NCI-H524 treated with DMSO at 0.1 percent for 48 hours (cell line): ENCODE data around the gene MUS81.

Experiments
- DNase-seq: peaks from one replicate; lab custom pipeline; 2025; lab: John Stamatoyannopoulos, UW

The MUS81 gene

GRCh38 chr11:65892661-65893317 lies 32.6 kb downstream of the MUS81 start:
- DNase-seq, result no peak

GRCh38 chr11:65894034-65894591 lies 33.9 kb downstream of the MUS81 start:
- DNase-seq, result no peak

GRCh38 chr11:65895482-65895981 lies 35.3 kb downstream of the MUS81 start:
- DNase-seq, result no peak

GRCh38 chr11:65896034-65896999 lies 36.1 kb downstream of the MUS81 start:
- DNase-seq, result no peak

GRCh38 chr11:65897020-65897471 lies 36.8 kb downstream of the MUS81 start:
- DNase-seq, result no peak

- DNase-seq, result no peak
These were observed 38.6 kb downstream of the MUS81 start for GRCh38 chr11:65898656-65899355.

- DNase-seq, result no peak
These were observed 39.3 kb downstream of the MUS81 start for GRCh38 chr11:65899356-65900124.

GRCh38 chr11:65900125-65900898 lies 40.1 kb downstream of the MUS81 start, which contains the start of gene FOSL1:
Gene FOSL1, minus strand, starts transcription at chr11:65900388. Its CDS starts 49 bp downstream, at chr11:65900339.
- DNase-seq, result no peak

- DNase-seq, result no peak
These were observed 40.6 kb downstream of the MUS81 start for GRCh38 chr11:65900899-65901180.

GRCh38 chr11:65903068-65903481 lies 42.8 kb downstream of the MUS81 start:
- DNase-seq, result no peak

DNA sequence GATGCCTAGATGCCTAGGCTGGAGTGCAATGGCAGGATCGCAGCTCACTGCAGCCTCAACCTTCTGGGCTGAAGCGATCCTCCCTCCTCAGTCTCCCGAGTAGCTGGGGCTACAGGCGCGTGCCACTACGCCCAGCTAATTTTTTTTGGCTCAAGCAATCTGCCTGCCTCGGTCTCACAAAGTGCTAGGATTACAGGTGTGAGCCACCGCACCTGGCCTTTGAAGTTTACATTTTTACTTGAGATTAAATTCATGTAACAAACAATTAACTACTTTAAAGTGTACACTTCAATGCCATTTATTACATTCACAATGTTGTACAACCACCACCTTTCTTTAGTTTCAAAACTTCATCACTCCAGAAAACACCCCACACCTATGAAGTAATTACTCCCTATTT lies 43.5 kb downstream of the MUS81 start:
- DNase-seq, result no peak

GRCh38 chr11:65906602-65907001 lies 46.4 kb downstream of the MUS81 start:
- no peak for DNase-seq

GRCh38 chr11:65907878-65908277 lies 47.6 kb downstream of the MUS81 start:
- no peak for DNase-seq

- DNase-seq, result no peak
These were observed 51.7 kb downstream of the MUS81 start for GRCh38 chr11:65911682-65912568.

DNA sequence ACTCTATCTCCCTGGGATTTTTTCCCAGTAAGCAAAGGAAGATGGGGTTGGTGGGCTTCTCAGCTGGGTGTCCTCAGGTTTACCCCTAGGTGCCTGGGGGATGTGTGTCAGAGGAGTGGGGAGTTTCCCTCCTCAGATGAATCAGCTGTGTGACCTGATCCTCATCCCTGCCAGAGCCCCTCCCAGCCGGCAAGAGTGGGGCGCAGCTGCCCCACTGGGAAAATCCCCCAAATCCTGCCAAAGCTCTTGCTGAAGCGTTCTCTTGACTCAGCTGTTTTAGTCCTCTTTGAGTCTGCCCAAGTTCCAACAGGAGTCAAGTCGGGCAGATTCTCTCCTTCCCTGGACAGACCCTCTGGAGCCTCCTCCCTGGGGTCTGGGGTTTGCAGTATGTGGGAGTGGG lies 52.6 kb downstream of the MUS81 start:
- DNase-seq, result no peak

DNA sequence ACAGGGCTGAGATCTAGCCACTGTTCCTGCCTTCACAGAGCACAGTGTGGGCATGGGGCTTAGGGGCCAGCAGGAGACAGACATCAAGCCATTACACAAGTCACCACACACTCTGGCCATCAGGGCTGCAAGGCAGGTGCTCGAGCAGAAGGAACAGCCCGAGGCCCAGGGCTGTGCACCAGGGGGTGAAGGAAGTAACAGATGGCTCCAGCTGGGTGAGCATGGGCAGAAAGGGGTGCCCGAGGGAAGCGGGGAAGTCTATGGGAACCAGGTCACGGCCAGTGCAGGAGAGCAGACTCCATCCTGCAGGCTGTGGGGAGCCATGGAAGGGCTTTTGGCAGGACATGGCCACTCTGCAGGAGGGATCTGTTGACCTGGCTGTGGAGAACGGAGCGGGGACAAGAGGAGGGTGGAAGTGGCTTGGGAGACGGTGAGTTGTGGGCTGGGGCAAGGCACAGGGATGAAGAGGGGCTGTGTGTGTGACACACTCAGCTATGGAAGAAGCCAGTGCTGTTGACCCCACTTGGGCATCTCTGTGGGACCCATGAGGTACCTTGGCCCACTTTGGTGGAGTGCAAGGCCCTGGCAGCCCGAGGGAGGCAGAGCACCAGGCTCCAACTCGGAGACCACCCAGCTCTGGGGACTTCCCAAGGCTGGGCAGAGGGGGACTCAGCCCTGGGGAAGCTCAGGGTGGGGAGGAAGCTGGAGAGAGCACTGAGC lies 55.0 kb downstream of the MUS81 start:
- no peak for DNase-seq

DNA sequence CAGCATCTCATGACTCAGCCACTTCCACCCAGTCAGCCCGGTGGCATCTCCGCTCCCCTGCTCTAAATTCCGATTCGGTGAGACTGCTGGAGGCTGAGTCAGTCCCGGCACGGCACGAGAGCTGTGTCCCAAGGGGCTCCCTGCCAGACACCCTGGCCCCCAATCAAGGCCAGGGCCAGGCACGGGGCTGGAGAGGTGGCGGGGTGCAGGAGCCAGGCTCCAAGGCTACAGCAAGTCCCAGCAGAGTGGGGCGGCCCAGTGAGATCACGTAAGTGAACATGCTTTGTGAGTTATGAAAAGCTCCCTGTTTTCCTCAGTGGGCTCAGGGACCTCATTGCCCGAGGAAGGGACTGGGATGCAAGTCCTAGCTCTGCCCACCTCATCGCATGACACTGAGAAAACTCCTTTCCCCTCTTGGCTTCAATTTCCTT lies 55.6 kb downstream of the MUS81 start:
- DNase-seq, result no peak
